AG09319 (cell line): ENCODE measurements around the gene TRIM58.

Experiments
- DNase-seq: peaks from one replicate; pipeline ENCODE4 v3.0.0-alpha.2; 2010; ENCODE audit warnings: low read depth; ENCODE audit errors: extremely low read depth
- TF ChIP-seq, protein P1 (sequence below): IDR thresholded peaks from 2 replicates; pipeline ENCODE4 v1.5.1; 2011; ENCODE audit warnings: low read depth, mild to moderate bottlenecking, inconsistent platforms, low read length, moderate library complexity

Gene TRIM58

DNA sequence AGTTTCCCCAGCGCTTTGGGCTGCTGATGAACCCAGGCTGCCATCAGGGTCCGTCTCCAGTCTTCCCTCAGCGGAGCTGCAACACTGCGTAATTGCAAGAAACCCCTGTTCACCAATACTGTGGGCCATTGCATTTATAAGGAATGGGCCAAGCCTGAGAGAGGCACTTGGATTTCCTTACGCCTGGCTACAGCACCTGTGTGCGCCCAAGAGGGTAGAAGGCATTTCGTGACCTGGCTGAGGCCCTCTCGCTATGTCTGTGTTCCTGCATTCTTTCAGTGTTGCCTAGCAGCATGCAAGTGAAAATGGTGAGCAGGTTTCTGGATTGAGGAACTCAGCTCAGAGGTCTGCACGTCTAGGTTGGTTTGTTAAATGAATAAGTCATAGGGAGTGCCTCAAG lies 26.4 kb downstream of the TRIM58 start:
- DNase-seq: no peak
- TF ChIP-seq, protein P1, sequence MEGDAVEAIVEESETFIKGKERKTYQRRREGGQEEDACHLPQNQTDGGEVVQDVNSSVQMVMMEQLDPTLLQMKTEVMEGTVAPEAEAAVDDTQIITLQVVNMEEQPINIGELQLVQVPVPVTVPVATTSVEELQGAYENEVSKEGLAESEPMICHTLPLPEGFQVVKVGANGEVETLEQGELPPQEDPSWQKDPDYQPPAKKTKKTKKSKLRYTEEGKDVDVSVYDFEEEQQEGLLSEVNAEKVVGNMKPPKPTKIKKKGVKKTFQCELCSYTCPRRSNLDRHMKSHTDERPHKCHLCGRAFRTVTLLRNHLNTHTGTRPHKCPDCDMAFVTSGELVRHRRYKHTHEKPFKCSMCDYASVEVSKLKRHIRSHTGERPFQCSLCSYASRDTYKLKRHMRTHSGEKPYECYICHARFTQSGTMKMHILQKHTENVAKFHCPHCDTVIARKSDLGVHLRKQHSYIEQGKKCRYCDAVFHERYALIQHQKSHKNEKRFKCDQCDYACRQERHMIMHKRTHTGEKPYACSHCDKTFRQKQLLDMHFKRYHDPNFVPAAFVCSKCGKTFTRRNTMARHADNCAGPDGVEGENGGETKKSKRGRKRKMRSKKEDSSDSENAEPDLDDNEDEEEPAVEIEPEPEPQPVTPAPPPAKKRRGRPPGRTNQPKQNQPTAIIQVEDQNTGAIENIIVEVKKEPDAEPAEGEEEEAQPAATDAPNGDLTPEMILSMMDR: no peak

DNA sequence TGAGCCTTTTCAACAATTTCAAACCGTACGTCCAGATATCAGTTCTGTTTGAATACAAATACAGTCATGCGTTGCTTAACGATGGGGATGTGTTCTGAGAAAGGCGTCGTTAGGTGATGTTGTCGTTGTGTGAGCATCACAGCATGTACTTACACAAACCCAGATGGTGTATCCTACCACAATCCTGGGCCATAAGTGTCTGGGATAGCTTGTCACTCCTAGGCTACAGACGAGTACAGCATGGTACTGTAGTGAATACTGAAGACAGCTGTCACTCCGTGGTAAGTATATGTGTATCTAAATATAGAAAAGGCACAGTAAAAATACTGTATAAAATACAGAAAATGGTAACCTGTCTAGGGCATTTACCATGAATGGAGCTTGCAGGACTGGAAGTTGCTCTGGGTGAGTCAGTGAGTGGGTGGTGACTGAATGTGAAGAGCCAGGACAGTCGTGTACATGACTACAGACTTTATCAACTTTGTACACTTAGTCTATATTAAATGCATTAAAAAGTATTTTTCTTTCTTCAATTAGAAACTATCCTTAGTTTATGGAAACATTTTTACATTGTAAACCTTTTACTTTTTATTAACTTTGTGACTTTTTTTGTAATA lies 27.9 kb downstream of the TRIM58 start:
- DNase-seq: no peak
- TF ChIP-seq, protein P1: no peak

DNA sequence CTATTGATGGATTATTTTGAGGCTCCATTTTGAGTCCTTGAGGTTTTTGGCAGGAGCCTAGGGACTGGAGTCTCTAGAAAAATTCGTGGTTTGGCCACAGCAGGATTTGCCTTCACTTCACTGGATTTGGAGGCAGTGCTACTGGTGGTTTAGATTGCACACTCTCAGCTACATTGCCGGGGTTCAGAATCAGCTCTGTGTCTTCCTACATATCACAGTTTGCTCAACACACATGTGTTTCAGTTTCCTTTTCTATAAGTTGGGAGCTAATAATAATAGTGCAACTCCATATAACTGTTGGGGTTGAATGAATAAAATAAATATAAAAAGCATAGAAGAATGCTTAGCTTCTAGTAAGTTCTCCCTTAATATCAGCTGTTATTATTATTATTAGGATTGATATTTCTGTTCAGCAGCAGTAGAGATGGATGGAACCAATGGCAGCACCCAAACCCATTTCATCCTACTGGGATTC lies 38.2 kb downstream of the TRIM58 start, which contains the start of gene OR2W3:
TSS of gene OR2W3 (plus strand) at position 425 of the 475 bp plus-strand sequence. CDS start at position 425, 0 bp downstream.
- TF ChIP-seq, protein P1: no peak
- no peak for DNase-seq

DNA sequence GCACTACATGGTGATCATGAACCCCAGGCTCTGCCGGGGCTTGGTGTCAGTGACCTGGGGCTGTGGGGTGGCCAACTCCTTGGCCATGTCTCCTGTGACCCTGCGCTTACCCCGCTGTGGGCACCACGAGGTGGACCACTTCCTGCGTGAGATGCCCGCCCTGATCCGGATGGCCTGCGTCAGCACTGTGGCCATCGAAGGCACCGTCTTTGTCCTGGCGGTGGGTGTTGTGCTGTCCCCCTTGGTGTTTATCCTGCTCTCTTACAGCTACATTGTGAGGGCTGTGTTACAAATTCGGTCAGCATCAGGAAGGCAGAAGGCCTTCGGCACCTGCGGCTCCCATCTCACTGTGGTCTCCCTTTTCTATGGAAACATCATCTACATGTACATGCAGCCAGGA lies 39.0 kb downstream of the TRIM58 start:
- TF ChIP-seq, protein P1: no peak
- no peak for DNase-seq

DNA sequence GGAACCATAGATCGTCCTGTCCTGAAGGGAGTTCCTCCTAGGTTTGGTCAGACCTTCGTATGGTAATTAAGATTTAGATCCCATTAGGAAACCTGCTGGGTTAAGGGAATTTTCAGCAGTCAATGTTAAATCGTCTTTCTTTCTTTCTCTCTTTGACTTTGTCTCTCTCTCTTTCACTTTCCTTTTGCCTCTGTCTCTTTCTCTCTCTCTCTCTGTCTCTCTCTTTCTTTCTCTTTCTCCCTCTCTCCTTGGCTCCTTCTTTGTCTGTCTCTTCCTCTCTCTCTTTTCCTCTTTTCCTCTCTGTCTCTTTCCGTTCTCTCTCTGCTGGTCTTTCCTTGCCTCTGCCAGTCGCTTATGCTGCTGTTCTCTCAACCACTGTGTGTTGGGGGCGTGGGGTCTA lies 47.1 kb downstream of the TRIM58 start:
- no peak for DNase-seq
- TF ChIP-seq, protein P1: no peak

DNA sequence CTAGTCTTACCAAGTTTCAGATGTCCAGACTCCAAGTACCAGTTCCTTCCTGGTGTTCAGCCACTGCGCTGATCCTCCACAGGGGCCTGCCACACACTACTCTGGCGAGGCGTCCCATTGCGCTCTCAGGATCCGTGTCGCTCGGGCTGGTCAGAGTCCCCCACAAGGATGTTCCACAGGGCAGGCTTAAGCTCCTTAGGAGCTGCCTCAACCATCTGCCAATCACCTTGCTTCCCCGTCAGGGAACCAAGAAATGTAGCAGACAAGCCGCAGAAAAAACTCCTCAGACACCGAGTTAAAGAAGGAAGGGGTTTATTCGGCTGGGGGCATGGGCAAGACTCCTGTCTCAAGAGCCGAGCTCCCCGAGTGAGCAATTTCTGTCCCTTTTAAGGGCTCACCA lies 48.2 kb downstream of the TRIM58 start:
- TF ChIP-seq, protein P1: no peak
- DNase-seq: no peak

DNA sequence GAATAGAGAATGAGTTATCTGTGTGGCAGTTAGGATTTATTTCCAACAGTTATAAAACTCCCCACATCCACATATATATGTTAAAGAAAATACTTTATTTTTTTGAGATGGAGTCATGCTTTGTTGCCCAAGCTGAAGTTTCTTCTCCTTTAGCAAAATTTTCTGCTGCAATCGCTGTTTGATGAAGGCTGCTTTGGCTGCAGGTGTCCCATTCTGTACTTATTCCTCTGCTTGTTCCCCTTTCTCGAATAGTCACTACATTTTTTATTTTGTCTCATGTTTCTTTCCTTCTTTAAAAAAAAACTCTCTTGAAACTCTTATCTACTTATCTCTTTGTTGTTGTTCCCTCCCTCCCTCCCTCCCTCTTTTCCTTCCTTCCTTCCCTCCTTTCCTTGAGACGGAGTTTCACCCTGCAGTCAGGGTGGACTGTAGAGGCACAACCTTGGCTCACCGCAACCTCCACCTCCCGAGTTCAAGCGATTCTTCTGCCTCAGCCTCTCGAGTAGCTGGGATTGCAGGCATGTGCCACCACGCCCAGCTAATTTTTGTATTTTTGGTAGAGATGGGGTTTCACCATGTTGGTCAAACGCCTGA lies 49.0 kb downstream of the TRIM58 start:
- TF ChIP-seq, protein P1: no peak
- DNase-seq: no peak
